Measurements from ENCODE around the gene ANKS1A.

The ANKS1A gene

DNA sequence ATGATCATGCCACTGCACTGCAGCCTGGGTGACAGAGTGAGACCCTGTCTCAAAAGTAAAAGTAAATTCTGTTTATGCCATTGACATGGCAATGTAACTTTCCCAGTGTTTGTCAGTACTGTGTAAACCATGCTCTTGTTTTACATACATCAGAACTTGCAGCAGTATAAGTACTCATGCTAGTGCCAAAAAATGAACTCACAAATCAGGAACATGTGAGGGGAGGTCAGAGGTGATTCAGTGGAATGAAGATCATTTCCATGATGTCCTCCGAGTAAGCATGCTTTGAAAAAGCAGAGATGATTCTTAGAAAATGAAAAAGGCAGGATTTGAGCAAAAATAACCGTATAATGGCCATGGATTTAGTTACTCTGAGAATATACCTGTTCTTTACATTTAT lies 81.9 kb downstream of the ANKS1A start:
- TF ChIP-seq, protein P1, sequence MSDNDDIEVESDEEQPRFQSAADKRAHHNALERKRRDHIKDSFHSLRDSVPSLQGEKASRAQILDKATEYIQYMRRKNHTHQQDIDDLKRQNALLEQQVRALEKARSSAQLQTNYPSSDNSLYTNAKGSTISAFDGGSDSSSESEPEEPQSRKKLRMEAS (IDR thresholded peaks at IDR 0.05) = no peak
- TF ChIP-seq TEAD4 (IDR thresholded peaks at IDR 0.05) = no peak
- no peak for TF ChIP-seq EP300 (IDR thresholded peaks at IDR 0.05; ENCODE audit: borderline replicate concordance)
- no peak for TF ChIP-seq NFIC (IDR thresholded peaks at IDR 0.05)
- TF ChIP-seq EGR1 (IDR thresholded peaks at IDR 0.05) = no peak
- TF ChIP-seq ZBTB7A (IDR thresholded peaks at IDR 0.05; ENCODE audit: low read depth) = no peak
- TF ChIP-seq CEBPB (IDR thresholded peaks at IDR 0.05) = no peak
- TF ChIP-seq FOXM1 (IDR thresholded peaks at IDR 0.05; ENCODE audit: borderline replicate concordance, low read depth) = no peak
- TF ChIP-seq YY1 (IDR thresholded peaks at IDR 0.05; ENCODE audit: low read depth) = no peak
- TF ChIP-seq TCF12 (IDR thresholded peaks at IDR 0.05; ENCODE audit: low read depth) = no peak
- TF ChIP-seq CREB1 (IDR thresholded peaks at IDR 0.05; ENCODE audit: low read depth) = no peak
- TF ChIP-seq, protein P2, sequence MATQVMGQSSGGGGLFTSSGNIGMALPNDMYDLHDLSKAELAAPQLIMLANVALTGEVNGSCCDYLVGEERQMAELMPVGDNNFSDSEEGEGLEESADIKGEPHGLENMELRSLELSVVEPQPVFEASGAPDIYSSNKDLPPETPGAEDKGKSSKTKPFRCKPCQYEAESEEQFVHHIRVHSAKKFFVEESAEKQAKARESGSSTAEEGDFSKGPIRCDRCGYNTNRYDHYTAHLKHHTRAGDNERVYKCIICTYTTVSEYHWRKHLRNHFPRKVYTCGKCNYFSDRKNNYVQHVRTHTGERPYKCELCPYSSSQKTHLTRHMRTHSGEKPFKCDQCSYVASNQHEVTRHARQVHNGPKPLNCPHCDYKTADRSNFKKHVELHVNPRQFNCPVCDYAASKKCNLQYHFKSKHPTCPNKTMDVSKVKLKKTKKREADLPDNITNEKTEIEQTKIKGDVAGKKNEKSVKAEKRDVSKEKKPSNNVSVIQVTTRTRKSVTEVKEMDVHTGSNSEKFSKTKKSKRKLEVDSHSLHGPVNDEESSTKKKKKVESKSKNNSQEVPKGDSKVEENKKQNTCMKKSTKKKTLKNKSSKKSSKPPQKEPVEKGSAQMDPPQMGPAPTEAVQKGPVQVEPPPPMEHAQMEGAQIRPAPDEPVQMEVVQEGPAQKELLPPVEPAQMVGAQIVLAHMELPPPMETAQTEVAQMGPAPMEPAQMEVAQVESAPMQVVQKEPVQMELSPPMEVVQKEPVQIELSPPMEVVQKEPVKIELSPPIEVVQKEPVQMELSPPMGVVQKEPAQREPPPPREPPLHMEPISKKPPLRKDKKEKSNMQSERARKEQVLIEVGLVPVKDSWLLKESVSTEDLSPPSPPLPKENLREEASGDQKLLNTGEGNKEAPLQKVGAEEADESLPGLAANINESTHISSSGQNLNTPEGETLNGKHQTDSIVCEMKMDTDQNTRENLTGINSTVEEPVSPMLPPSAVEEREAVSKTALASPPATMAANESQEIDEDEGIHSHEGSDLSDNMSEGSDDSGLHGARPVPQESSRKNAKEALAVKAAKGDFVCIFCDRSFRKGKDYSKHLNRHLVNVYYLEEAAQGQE (IDR thresholded peaks at IDR 0.05; ENCODE audit: low read depth) = no peak
- TF ChIP-seq, protein P3, sequence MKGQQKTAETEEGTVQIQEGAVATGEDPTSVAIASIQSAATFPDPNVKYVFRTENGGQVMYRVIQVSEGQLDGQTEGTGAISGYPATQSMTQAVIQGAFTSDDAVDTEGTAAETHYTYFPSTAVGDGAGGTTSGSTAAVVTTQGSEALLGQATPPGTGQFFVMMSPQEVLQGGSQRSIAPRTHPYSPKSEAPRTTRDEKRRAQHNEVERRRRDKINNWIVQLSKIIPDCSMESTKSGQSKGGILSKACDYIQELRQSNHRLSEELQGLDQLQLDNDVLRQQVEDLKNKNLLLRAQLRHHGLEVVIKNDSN (IDR thresholded peaks at IDR 0.05) = no peak
- no peak for TF ChIP-seq TAF1 (IDR thresholded peaks at IDR 0.05; ENCODE audit: low read depth)
- no peak for TF ChIP-seq RAD21 (IDR thresholded peaks at IDR 0.05; ENCODE audit: low read depth)

DNA sequence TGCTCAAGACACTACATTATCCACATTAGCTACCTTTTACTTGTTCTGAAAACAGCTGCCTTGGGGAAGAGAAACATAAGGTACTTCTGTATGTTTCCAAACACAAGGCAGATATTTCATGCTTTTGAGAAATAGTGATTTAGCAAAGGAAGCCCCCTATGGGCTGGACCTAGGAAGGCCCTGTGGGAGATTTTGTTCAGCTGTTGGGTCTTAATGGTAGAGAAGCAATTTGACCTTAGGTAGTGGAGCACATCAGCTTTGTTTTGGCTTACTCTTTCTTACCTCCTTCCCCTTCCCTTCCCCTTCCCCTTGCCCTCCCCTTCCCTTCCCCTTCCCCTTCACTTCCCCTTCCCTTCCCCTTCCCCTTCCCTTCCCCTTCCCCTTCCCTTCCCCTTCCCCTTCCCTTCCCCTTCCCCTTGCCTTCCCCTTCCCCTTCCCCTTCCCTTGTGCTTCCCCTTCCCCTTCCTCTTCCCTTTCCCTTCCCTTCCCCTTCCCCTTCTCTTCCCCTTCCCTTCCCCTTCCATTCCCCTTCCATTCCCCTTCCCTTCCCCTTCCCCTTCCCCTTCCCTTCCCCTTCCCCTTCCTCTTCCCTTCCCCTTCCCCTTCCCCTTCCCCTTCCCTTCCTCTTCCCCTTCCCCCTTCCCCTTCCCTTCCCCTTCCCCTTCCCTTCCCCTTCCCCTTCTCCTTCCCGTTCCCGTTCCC lies 84.6 kb downstream of the ANKS1A start:
- TF ChIP-seq RAD21 (IDR thresholded peaks at IDR 0.05; ENCODE audit: low read depth) = no peak
- no peak for TF ChIP-seq TCF12 (IDR thresholded peaks at IDR 0.05; ENCODE audit: low read depth)
- TF ChIP-seq ZBTB7A (IDR thresholded peaks at IDR 0.05; ENCODE audit: low read depth) = no peak
- TF ChIP-seq TAF1 (IDR thresholded peaks at IDR 0.05; ENCODE audit: low read depth) = no peak
- TF ChIP-seq EP300 (IDR thresholded peaks at IDR 0.05; ENCODE audit: borderline replicate concordance) = no peak
- TF ChIP-seq, protein P1 (IDR thresholded peaks at IDR 0.05) = no peak
- no peak for TF ChIP-seq TEAD4 (IDR thresholded peaks at IDR 0.05)
- TF ChIP-seq, protein P2 (IDR thresholded peaks at IDR 0.05; ENCODE audit: low read depth) = no peak
- TF ChIP-seq, protein P3 (IDR thresholded peaks at IDR 0.05) = no peak
- TF ChIP-seq NFIC (IDR thresholded peaks at IDR 0.05) = no peak
- TF ChIP-seq CREB1 (IDR thresholded peaks at IDR 0.05; ENCODE audit: low read depth) = no peak
- no peak for TF ChIP-seq EGR1 (IDR thresholded peaks at IDR 0.05)
- no peak for TF ChIP-seq FOXM1 (IDR thresholded peaks at IDR 0.05; ENCODE audit: borderline replicate concordance, low read depth)
- no peak for TF ChIP-seq CEBPB (IDR thresholded peaks at IDR 0.05)
- no peak for TF ChIP-seq YY1 (IDR thresholded peaks at IDR 0.05; ENCODE audit: low read depth)

DNA sequence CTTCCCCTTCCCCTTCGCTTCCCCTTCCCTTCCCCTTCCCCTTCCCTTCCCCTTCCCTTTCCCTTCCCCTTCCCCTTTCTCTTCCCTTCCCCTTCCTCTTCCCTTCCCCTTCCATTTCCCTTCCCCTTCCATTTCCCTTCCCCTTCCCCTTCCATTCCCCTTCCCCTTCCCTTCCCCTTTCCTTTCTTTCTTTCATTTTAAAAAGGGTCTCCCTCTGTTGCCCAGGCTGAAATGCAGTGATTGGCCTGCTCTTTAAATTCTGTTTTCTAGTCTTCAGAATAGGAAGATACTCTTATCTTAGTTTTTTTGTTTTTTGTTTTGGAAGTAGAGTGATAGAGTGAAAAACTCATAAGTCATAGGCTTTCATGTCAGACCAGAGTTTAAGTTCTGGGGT lies 85.2 kb downstream of the ANKS1A start:
- TF ChIP-seq EP300 (IDR thresholded peaks at IDR 0.05; ENCODE audit: borderline replicate concordance) (no peak), CEBPB (IDR thresholded peaks at IDR 0.05) (no peak), NFIC (IDR thresholded peaks at IDR 0.05) (no peak), ZBTB7A (IDR thresholded peaks at IDR 0.05; ENCODE audit: low read depth) (no peak), CREB1 (IDR thresholded peaks at IDR 0.05; ENCODE audit: low read depth) (no peak), YY1 (IDR thresholded peaks at IDR 0.05; ENCODE audit: low read depth) (no peak), TEAD4 (IDR thresholded peaks at IDR 0.05) (no peak), TCF12 (IDR thresholded peaks at IDR 0.05; ENCODE audit: low read depth) (no peak), TAF1 (IDR thresholded peaks at IDR 0.05; ENCODE audit: low read depth) (no peak), EGR1 (IDR thresholded peaks at IDR 0.05) (no peak), FOXM1 (IDR thresholded peaks at IDR 0.05; ENCODE audit: borderline replicate concordance, low read depth) (no peak), RAD21 (IDR thresholded peaks at IDR 0.05; ENCODE audit: low read depth) (no peak)
- TF ChIP-seq, protein P2 (IDR thresholded peaks at IDR 0.05; ENCODE audit: low read depth) = no peak
- TF ChIP-seq, protein P1 (IDR thresholded peaks at IDR 0.05) = no peak
- TF ChIP-seq, protein P3 (IDR thresholded peaks at IDR 0.05) = no peak
